ENCODE results near the gene GPR171.

GRCh38 chr3:151226825-151227224, 23.8 kb upstream of the GPR171 start:
- TF ChIP-seq CTCF (IDR thresholded peaks at IDR 0.05), result no peak
- no peak for TF ChIP-seq EZH2 (IDR thresholded peaks at IDR 0.05)
